Activated CD8-positive, alpha-beta memory T cell treated with anti-CD3 and anti-CD28 coated beads, Interleukin-2, amount 50 U/mL, for 4 hours (primary cell): ENCODE data around the gene ADGB.
"Not testable (repeated sequence)": the region's sequence is repeated elsewhere in the genome, so short reads cannot be mapped to it uniquely, and the experiment has no call there.

Experiments used
- DNase-seq: peaks from one replicate; pipeline ENCODE4 v3.0.0-alpha.2; 2020

ADGB gene

GRCh38 chr6:146827216-146827928, 228.6 kb downstream of the ADGB start:
- DNase-seq: no peak

- DNase-seq: no peak
Observed at GRCh38 chr6:146829792-146830565, 231.2 kb downstream of the ADGB start.

- DNase-seq: no peak
Observed at GRCh38 chr6:146833157-146833556, 234.4 kb downstream of the ADGB start.

- no peak for DNase-seq
Observed at GRCh38 chr6:146840216-146840615, 241.4 kb downstream of the ADGB start.

GRCh38 chr6:146840641-146841040, 241.9 kb downstream of the ADGB start:
- DNase-seq: no peak

- no peak for DNase-seq
Observed at GRCh38 chr6:146847426-146847825, 248.7 kb downstream of the ADGB start.

- DNase-seq: no peak
Observed at GRCh38 chr6:146850238-146850896, 251.6 kb downstream of the ADGB start.

GRCh38 chr6:146850981-146851380, 252.2 kb downstream of the ADGB start:
- DNase-seq: no peak

- no peak for DNase-seq
Observed at GRCh38 chr6:146851837-146852236, 253.1 kb downstream of the ADGB start.

GRCh38 chr6:146854521-146855255, 255.9 kb downstream of the ADGB start:
- DNase-seq: not testable (repeated sequence)

GRCh38 chr6:146855889-146856288, 257.1 kb downstream of the ADGB start:
- DNase-seq: no peak

- no peak for DNase-seq
Observed at GRCh38 chr6:146856296-146856695, 257.5 kb downstream of the ADGB start.

GRCh38 chr6:146857180-146857979, 258.6 kb downstream of the ADGB start:
- peak; percentile 71 for DNase-seq

GRCh38 chr6:146857980-146858347, 259.2 kb downstream of the ADGB start:
- DNase-seq: no peak

GRCh38 chr6:146859206-146859605, 260.4 kb downstream of the ADGB start:
- no peak for DNase-seq

- no peak for DNase-seq
Observed at GRCh38 chr6:146859795-146860495, 261.2 kb downstream of the ADGB start.

- no peak for DNase-seq
Observed at GRCh38 chr6:146860583-146860982, 261.8 kb downstream of the ADGB start.

GRCh38 chr6:146861029-146861563, 262.3 kb downstream of the ADGB start:
- DNase-seq: no peak

GRCh38 chr6:146861716-146862115, 262.9 kb downstream of the ADGB start:
- no peak for DNase-seq

GRCh38 chr6:146862508-146862919, 263.7 kb downstream of the ADGB start:
- DNase-seq: no peak

GRCh38 chr6:146864300-146864699, 265.5 kb downstream of the ADGB start:
- DNase-seq: no peak
